EH (cell line): ENCODE results near the gene TMEM125.

Source experiments
- DNase-seq: peaks from one replicate; pipeline ENCODE4 v3.0.0-alpha.2; 2015; ENCODE audit warnings: low read depth

The TMEM125 gene

GRCh38 chr1:43247256-43247921 is 22.4 kb upstream of the TMEM125 start:
- DNase-seq: no peak

GRCh38 chr1:43250351-43250761 is 19.4 kb upstream of the TMEM125 start:
- DNase-seq: no peak

- DNase-seq: no peak
Measured at GRCh38 chr1:43251024-43251423, 18.8 kb upstream of the TMEM125 start.

GRCh38 chr1:43252225-43252624 is 17.6 kb upstream of the TMEM125 start:
- no peak for DNase-seq

GRCh38 chr1:43253173-43253572 is 16.6 kb upstream of the TMEM125 start:
- DNase-seq: no peak

- DNase-seq: no peak
Measured at GRCh38 chr1:43253876-43254275, 15.9 kb upstream of the TMEM125 start.

- DNase-seq: no peak
Measured at GRCh38 chr1:43255438-43256210, 14.2 kb upstream of the TMEM125 start.

GRCh38 chr1:43256675-43257570 is 12.9 kb upstream of the TMEM125 start:
- DNase-seq: no peak

- DNase-seq: no peak
Measured at GRCh38 chr1:43258370-43258769, 11.4 kb upstream of the TMEM125 start.

GRCh38 chr1:43265431-43265830 is 4.4 kb upstream of the TMEM125 start:
- DNase-seq: no peak

GRCh38 chr1:43266881-43267280 is 2.9 kb upstream of the TMEM125 start:
- DNase-seq: no peak

GRCh38 chr1:43267291-43267805 is 2.4 kb upstream of the TMEM125 start:
- DNase-seq: peak; percentile 91

- DNase-seq: no peak
Measured at GRCh38 chr1:43267818-43268425, 1.9 kb upstream of the TMEM125 start.

GRCh38 chr1:43270421-43271095 is 775 bp downstream of the TMEM125 start:
- DNase-seq: no peak

- no peak for DNase-seq
Measured at GRCh38 chr1:43271186-43272118, 1.7 kb downstream of the TMEM125 start.

GRCh38 chr1:43272161-43272560 is 2.4 kb downstream of the TMEM125 start:
- no peak for DNase-seq

- no peak for DNase-seq
Measured at GRCh38 chr1:43272576-43273571, 3.1 kb downstream of the TMEM125 start.

- no peak for DNase-seq
Measured at GRCh38 chr1:43273708-43274107, 3.9 kb downstream of the TMEM125 start.
